ENCODE measurements around the gene MYF6.

DNA sequence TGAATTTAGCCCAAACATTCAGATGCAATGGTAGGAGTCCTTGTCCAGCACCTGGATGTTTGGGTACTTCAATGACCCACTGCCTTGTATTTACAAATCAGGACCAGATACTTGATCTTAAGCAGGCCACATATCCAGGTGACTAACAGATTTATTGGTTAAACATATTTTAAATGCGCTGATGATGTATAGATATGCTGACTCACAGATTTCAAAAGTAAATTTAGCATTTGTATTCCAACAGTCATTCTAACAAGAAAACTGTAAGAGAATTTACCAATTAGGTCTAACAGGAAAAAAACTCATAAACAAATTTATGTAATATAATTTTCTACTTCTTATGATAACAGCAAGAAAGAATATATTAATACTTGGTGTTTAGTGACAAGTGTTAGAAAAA, 29.4 kb upstream of the MYF6 start:
- no peak for TF ChIP-seq EZH2phosphoT487 (IDR thresholded peaks at IDR 0.05; ENCODE audit: borderline replicate concordance, low read depth, low read length)
- TF ChIP-seq, protein P1, sequence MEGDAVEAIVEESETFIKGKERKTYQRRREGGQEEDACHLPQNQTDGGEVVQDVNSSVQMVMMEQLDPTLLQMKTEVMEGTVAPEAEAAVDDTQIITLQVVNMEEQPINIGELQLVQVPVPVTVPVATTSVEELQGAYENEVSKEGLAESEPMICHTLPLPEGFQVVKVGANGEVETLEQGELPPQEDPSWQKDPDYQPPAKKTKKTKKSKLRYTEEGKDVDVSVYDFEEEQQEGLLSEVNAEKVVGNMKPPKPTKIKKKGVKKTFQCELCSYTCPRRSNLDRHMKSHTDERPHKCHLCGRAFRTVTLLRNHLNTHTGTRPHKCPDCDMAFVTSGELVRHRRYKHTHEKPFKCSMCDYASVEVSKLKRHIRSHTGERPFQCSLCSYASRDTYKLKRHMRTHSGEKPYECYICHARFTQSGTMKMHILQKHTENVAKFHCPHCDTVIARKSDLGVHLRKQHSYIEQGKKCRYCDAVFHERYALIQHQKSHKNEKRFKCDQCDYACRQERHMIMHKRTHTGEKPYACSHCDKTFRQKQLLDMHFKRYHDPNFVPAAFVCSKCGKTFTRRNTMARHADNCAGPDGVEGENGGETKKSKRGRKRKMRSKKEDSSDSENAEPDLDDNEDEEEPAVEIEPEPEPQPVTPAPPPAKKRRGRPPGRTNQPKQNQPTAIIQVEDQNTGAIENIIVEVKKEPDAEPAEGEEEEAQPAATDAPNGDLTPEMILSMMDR (conservative IDR thresholded peaks at IDR 0.05; ENCODE audit: low read length) = no peak

Data from OCI-LY7 (cell line).